Caki2 (cell line): ENCODE measurements around the gene CFAP74. TPM values are rescaled to one million over a fixed set of nuclear protein-coding genes. Genes with fewer than 3 reads are reported as not detected.

Source experiments
- DNase-seq: peaks from one replicate; pipeline ENCODE4 v3.0.0-alpha.2; 2015; ENCODE audit warnings: low read depth
- in situ Hi-C: cut with HindIII; loops from 2 replicates; pipeline ENCODE4 v1.10.0; 2016; ENCODE audit warnings: low sequenced_read_pairs, low pct_unique_long_range_greater_than_20kb, mixed read lengths
- total RNA-seq: library from RNA; depleted of rRNA; stranded (reverse); fragments of >200 nt; shearing (Covaris generic); gene quantifications from 2 replicates; pipeline ENCODE4 v1.2.3, GENCODE V29; 2014; ENCODE audit warnings: low replicate concordance; rRNA removed

Gene CFAP74
- total RNA-seq, result not detected in 2 replicates

GRCh38 chr1:2003541-2004131, at the start of gene CFAP74:
Gene CFAP74 (minus strand): TSS chr1:2003786. CDS start chr1:1990956, 12,830 bp downstream.
- no peak for DNase-seq
- in situ Hi-C loops, result no loop called here

- peak; percentile 16 for DNase-seq
- in situ Hi-C loops, result no loop called here
Measured at GRCh38 chr1:2053217-2053616, 49.6 kb upstream of the CFAP74 start.

- in situ Hi-C loops, result no loop called here
- DNase-seq, result no peak
Measured at GRCh38 chr1:2052756-2053155, 49.2 kb upstream of the CFAP74 start.

- no peak for DNase-seq
- in situ Hi-C loops, result no loop called here
Measured at GRCh38 chr1:2052054-2052679, 48.6 kb upstream of the CFAP74 start.

- no peak for DNase-seq
- in situ Hi-C loops, result no loop called here
Measured at GRCh38 chr1:2050793-2051682, 47.5 kb upstream of the CFAP74 start.

GRCh38 chr1:2050461-2050792, 46.8 kb upstream of the CFAP74 start:
- DNase-seq, result peak; percentile 18
- in situ Hi-C loops, result no loop called here

GRCh38 chr1:2049718-2050431, 46.3 kb upstream of the CFAP74 start, which contains the start of gene PRKCZ:
Gene PRKCZ (plus strand): TSS chr1:2050411. CDS start chr1:2050631, 220 bp downstream.
- peak; percentile 83 for DNase-seq
- in situ Hi-C loops, result no loop called here

GRCh38 chr1:2049225-2049717, 45.7 kb upstream of the CFAP74 start:
- in situ Hi-C loops, result no loop called here
- DNase-seq, result peak; percentile 29

GRCh38 chr1:2047749-2048729, 44.5 kb upstream of the CFAP74 start:
- in situ Hi-C loops, result no loop called here

GRCh38 chr1:2046953-2047748, 43.6 kb upstream of the CFAP74 start:
- in situ Hi-C loops, result no loop called here
- no peak for DNase-seq

More at GRCh38 chr1:2047749-2048729, 44.5 kb upstream of the CFAP74 start:
- no peak for DNase-seq

- in situ Hi-C loops, result no loop called here
- peak; percentile 39 for DNase-seq
Measured at GRCh38 chr1:2046174-2046917, 42.8 kb upstream of the CFAP74 start.

- DNase-seq, result no peak
- in situ Hi-C loops, result no loop called here
Measured at GRCh38 chr1:2045468-2046173, 42.0 kb upstream of the CFAP74 start.

GRCh38 chr1:2044510-2045319, 41.1 kb upstream of the CFAP74 start:
- DNase-seq, result peak; percentile 60
- in situ Hi-C loops, result no loop called here

- DNase-seq, result no peak
- in situ Hi-C loops, result no loop called here
Measured at GRCh38 chr1:2043886-2044285, 40.3 kb upstream of the CFAP74 start.
